Measurements from ENCODE around the gene FHIP2A. TPM values are rescaled to one million over a fixed set of nuclear protein-coding genes. Genes with fewer than 3 reads are reported as not detected.

Gene FHIP2A
- total RNA-seq, 2 experiments from 2014 or later, result 15.2 to 17.6 TPM

DNA sequence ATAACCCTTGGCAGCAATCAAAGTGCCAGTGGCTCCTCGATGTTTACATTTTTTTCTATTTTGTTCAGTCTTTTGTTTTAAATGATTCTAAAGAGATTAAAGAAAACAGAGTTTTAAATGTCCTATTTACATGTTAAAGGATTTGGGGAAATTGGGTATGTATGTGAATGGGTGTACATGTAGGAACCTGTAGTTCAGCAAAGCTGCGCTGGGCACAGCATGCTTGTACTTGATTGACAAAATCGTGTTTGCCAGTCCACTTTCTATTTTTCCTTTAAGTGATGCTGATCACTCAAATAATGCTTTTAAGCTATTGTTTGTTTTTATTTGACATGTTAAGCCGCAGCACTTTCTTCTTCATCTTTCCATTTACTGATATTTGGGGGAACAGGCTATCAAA lies 40.9 kb downstream of the FHIP2A start:
- Mint-ChIP-seq H3K4me1 (ENCODE audit: low read depth) (peaks cover 2% of the 10 kb centered on the region), H3K9me3 (ENCODE audit: insufficient read depth) (no peaks in the 10 kb centered on the region), H3K27me3 (ENCODE audit: low read depth) (no peaks in the 10 kb centered on the region), H3K27ac (no peak overlapping the region), H3K4me3 (no peak overlapping the region), H3K36me3 (ENCODE audit: low read depth) (peaks cover 37% of the 10 kb centered on the region)
- DNase-seq (no peak), ATAC-seq (no peak)
- CTCF ChIA-PET, result interaction anchor here (0.9 to 4.0 kb wide), 4 partner anchors 11 to 235 kb away, joined by 3 to 21 read pairs (median 4); no protein-coding TSS in a partner anchor
- POLR2A ChIA-PET, result no interaction called here

DNA sequence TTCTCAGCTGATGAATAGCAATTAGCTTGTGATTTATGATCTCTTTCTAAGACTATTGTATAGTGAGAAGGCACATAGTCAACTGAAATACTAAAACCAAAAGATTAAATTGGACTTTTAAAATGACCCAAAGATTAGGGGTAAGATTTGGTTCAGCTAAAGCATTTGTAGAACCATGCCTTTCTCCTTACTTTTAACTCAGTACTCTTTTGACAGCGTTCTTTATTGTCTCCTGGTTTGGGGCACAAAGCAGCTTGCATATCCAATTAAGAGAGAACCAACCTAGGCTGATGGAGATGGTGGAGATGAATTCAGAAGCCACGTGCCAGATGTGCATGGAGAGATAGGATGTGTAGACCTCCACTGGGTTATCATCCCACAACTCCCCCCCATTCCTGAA lies 45.8 kb downstream of the FHIP2A start:
- no peak for ATAC-seq
- CTCF ChIA-PET, result interaction anchor here (0.9 to 6.1 kb wide), 2 partner anchors 13 to 563 kb away, joined by 3 to 36 read pairs; no protein-coding TSS in a partner anchor
- Mint-ChIP-seq H3K36me3 (ENCODE audit: low read depth) (peaks cover 20% of the 10 kb centered on the region), H3K27me3 (ENCODE audit: low read depth) (peaks cover 6% of the 10 kb centered on the region), H3K27ac (no peak overlapping the region), H3K4me1 (ENCODE audit: low read depth) (no peaks in the 10 kb centered on the region), H3K4me3 (no peak overlapping the region), H3K9me3 (ENCODE audit: insufficient read depth) (no peaks in the 10 kb centered on the region)
- POLR2A ChIA-PET, result no interaction called here
- DNase-seq, result no peak

DNA sequence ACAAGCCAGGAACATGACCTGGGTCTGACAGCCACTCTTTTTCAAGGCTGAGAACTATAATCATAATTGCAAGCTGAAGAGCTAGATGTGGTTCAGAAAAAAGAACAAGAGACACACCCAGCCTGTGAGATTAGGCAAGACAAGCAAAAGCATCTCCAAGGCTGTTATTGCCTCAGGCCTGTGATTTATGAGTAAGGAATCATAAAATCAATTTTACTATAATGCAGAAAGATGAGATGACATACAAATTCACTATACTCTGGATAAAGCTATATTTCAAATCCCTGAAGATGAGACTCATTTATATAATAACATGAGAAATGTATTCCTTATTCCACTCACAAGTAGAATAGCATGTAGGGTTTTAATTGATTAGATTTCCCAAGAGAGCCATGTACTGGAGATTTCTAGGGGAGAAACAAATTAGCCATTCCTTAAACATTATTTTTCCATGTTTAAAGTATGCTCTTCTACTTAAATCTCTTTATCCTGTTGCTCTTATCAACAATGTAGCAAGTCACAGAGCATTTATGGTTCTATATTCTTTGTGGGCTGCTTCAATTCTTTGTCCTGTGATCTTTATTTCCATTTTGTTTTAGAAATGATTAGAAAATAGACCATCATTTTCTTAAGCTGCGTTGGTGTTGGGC lies 47.4 kb downstream of the FHIP2A start:
- H3K4me1 Mint-ChIP-seq (ENCODE audit: low read depth), result no peaks in the 10 kb centered on the region

DNA sequence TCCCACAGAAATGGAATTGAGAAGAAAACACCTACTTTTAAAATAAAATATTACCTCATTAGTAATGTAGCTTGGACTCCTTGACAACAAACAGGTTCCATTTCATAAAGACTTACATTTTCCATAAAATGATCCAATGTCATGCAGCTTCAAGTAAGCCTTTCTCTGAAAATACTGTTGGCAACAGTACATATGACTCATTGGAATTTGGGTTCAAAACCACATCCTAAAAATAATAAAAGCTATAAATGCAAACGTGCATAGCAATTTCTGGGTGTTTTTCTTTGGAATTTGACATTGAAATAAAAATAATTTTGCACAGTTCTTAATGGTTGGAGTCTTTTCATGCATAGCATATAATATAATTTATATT lies 47.9 kb downstream of the FHIP2A start:
- ChIA-PET POLR2A (no interaction called here), CTCF (interaction anchor here (6.1 kb wide), 1 partner anchor 11 kb away, joined by 36 read pairs; no protein-coding TSS in a partner anchor)
- ATAC-seq (no peak), DNase-seq (no peak)
- Mint-ChIP-seq H3K4me1 (ENCODE audit: low read depth) (no peaks in the 10 kb centered on the region), H3K27ac (no peak overlapping the region), H3K4me3 (no peak overlapping the region), H3K36me3 (ENCODE audit: low read depth) (peaks cover 13% of the 10 kb centered on the region), H3K27me3 (ENCODE audit: low read depth) (peaks cover 19% of the 10 kb centered on the region), H3K9me3 (ENCODE audit: insufficient read depth) (no peaks in the 10 kb centered on the region)

More for the DNA sequence above, 47.4 kb downstream of the FHIP2A start:
- ChIA-PET POLR2A (no interaction called here), CTCF (interaction anchor here (6.1 kb wide), 1 partner anchor 11 kb away, joined by 36 read pairs; no protein-coding TSS in a partner anchor)
- ATAC-seq (no peak), DNase-seq (no peak)
- Mint-ChIP-seq H3K27ac (no peak overlapping the region), H3K27me3 (ENCODE audit: low read depth) (peaks cover 18% of the 10 kb centered on the region), H3K4me3 (no peak overlapping the region), H3K36me3 (ENCODE audit: low read depth) (peaks cover 17% of the 10 kb centered on the region), H3K9me3 (ENCODE audit: insufficient read depth) (no peaks in the 10 kb centered on the region)

DNA sequence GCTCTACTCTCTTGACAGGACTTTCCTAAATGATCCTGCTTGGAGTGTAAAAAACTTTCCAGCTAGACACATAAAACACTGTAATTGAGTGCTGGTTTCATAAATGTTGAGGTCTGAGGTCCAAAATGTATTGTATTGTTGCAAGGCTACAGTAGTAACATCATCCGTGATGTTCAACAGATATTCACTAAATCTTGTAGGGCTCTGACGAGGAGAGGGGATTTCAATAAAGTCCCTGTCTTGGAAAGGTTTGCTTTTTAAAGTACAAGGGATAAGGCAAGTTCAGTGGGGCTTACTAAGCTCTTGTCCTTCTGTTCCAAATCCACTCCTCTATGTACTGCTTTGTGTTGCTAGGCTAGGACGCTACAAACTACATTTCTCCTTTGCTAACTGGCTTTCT lies 48.9 kb downstream of the FHIP2A start:
- peaks cover 6% of the 10 kb centered on the region for H3K4me1 Mint-ChIP-seq (ENCODE audit: low read depth)
- DNase-seq, result no peak
- POLR2A ChIA-PET, result no interaction called here
- CTCF ChIA-PET, result interaction anchor here (6.1 kb wide), 1 partner anchor 10 kb away, joined by 36 read pairs; no protein-coding TSS in a partner anchor
- no peak overlapping the region for H3K27ac Mint-ChIP-seq
- peaks cover 6% of the 10 kb centered on the region for H3K36me3 Mint-ChIP-seq (ENCODE audit: low read depth)
- H3K9me3 Mint-ChIP-seq (ENCODE audit: insufficient read depth), result no peaks in the 10 kb centered on the region
- no peak for ATAC-seq
- peaks cover 23% of the 10 kb centered on the region for H3K27me3 Mint-ChIP-seq (ENCODE audit: low read depth)
- H3K4me3 Mint-ChIP-seq, result no peak overlapping the region

DNA sequence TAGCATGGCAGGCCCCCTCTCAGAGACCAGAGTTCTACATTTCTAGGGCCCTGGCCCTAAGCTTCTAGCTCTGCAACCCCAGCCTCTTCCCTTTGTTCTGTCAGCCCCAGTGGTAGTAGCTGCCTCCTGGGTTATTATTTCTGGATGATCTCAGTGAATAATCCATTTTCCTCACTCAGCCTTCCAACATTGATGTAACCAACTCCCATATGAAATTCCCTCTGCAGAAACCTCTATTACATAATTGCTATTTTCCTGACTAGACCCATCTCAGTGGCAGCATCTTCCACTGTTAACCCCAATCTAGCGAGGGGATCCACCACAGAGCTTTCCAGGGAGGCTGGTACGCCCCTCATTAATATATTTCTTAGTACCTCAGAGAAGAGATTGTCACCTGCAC lies 49.8 kb downstream of the FHIP2A start:
- POLR2A ChIA-PET, result no interaction called here
- Mint-ChIP-seq H3K36me3 (ENCODE audit: low read depth) (peaks cover under 1% of the 10 kb centered on the region), H3K27me3 (ENCODE audit: low read depth) (peaks cover 28% of the 10 kb centered on the region), H3K4me1 (ENCODE audit: low read depth) (peaks cover 7% of the 10 kb centered on the region), H3K27ac (no peak overlapping the region), H3K9me3 (ENCODE audit: insufficient read depth) (no peaks in the 10 kb centered on the region), H3K4me3 (no peak overlapping the region)
- DNase-seq, result no peak
- CTCF ChIA-PET, result interaction anchor here (6.1 kb wide), 1 partner anchor 9 kb away, joined by 36 read pairs; no protein-coding TSS in a partner anchor
- ATAC-seq, result no peak

Other genes starting within 250 kb of the FHIP2A start
- gene ABLIM1, start 163.5 kb upstream of the FHIP2A start, total RNA-seq, result 10 to 100 TPM; 62.3 to 64.1 TPM
- 10 to 100 TPM; 13.4 to 14.0 TPM for gene TRUB1, start 116.4 kb downstream of the FHIP2A start, total RNA-seq

Measured in activated CD8-positive, alpha-beta T cell treated with anti-CD3 and anti-CD28 coated beads, Interleukin-2, amount 10 ng/mL, durations not matched to agents 7 days and 5 days (primary cell).